Spleen (tissue), 11 donors: Measurements from ENCODE around the gene DMD. TPM values are rescaled to one million over a fixed set of nuclear protein-coding genes. Genes with fewer than 3 reads are reported as not detected.

Source experiments
- DNase-seq: peaks from one replicate; pipeline ENCODE4 v3.0.0-alpha.2; 2020
- H3K27ac ChIP-seq, 8 donors: fragments of 200-600 bp; sonication (generic) in 7 of 8; 1 replicate in 4 of 8; 2 replicates in 4 of 8; pipeline versions ENCODE4 v1.5.0 to v1.8.0; 2016 to 2021; ENCODE audit warnings: inconsistent platforms in 4 of 8, mild to moderate bottlenecking in 4 of 8, moderate library complexity in 1 of 8
- H3K27me3 ChIP-seq, 7 donors: fragments of 200-600 bp; sonication (generic) in 6 of 7; replicated peaks in 1 of 7; 1 replicate in 4 of 7; 2 replicates in 3 of 7; pipeline versions ENCODE4 v1.5.0 to v1.8.0; 2016 to 2021; ENCODE audit warnings: inconsistent platforms in 3 of 7, mild to moderate bottlenecking in 1 of 7
- H3K36me3 ChIP-seq, 6 donors: fragments of 200-600 bp; sonication (generic) in 5 of 6; 1 replicate in 4 of 6; 2 replicates in 2 of 6; pipeline versions ENCODE4 v1.5.0 to v1.8.0; 2016 to 2021; ENCODE audit warnings: inconsistent platforms in 2 of 6
- H3K4me1 ChIP-seq, 6 donors: fragments of 200-600 bp; sonication (generic) in 5 of 6; 1 replicate in 3 of 6; 2 replicates in 3 of 6; pipeline versions ENCODE4 v1.5.0 to v1.8.0; 2016 to 2021; ENCODE audit warnings: inconsistent platforms in 3 of 6
- H3K4me3 ChIP-seq, 8 donors: fragments of 200-600 bp; sonication (generic) in 7 of 8; 1 replicate in 4 of 8; 2 replicates in 4 of 8; pipeline versions ENCODE4 v1.5.0 to v1.8.0; 2016 to 2021; ENCODE audit warnings: inconsistent platforms in 4 of 8, mild to moderate bottlenecking in 4 of 8, moderate library complexity in 2 of 8
- H3K9me3 ChIP-seq, 8 donors: fragments of 200-600 bp; sonication (generic) in 7 of 8; 1 replicate in 4 of 8; 2 replicates in 4 of 8; pipeline versions ENCODE4 v1.5.0 to v1.8.0; 2016 to 2021; ENCODE audit warnings: inconsistent platforms in 4 of 8
- CTCF ChIP-seq, 11 experiments: fragments of 200-600 bp in 7 of 11; fragments of 450-650 bp in 4 of 11; sonication (generic) in 4 of 11; IDR thresholded peaks in 8 of 11; conservative IDR thresholded peaks in 3 of 11; 1 replicate in 7 of 11; 2 replicates in 4 of 11; pipeline versions ENCODE4 v1.4.0 to v1.8.0; 2016 to 2021; ENCODE audit warnings: antibody characterized with exemption in 11 of 11, inconsistent platforms in 4 of 11, mild to moderate bottlenecking in 1 of 11
- POLR2A ChIP-seq, 3 donors: fragments of 450-650 bp; IDR thresholded peaks; one replicate each; pipeline ENCODE4 v1.5.1; 2017; ENCODE audit warnings: antibody characterized with exemption in 3 of 3, mild to moderate bottlenecking in 1 of 3
- POLR2AphosphoS5 ChIP-seq, 3 donors: sonication (generic); formaldehyde crosslinking; IDR thresholded peaks; one replicate each; pipeline ENCODE4 v1.5.1; 2017; ENCODE audit warnings: antibody characterized with exemption in 3 of 3
- WGBS, 5 donors: extraction: QIAGEN DNeasy Blood & Tissue Kit in 3 of 5; methylation state at CpG; one replicate each; pipeline versions ENCODE4 v1.1.5 to v1.1.7; 2013 to 2018; 5-methylcytosine and 5-hydroxymethylcytosine counted together
- intact Hi-C: fragments of 100-400 bp; cut with DNase I; formaldehyde crosslinking; loops from one replicate; pipeline ENCODE4 v1.15.0; 2023; ENCODE audit warnings: low total_unique reads
- polyA plus RNA-seq, 3 donors: library from polyadenylated mRNA; stranded (reverse); fragments of 200-250 nt; gene quantifications; one replicate each; pipeline ENCODE4 v1.2.1, GENCODE V29; 2013
- total RNA-seq, 7 donors: library from RNA; depleted of rRNA in 3 of 7; stranded (reverse); fragments of >200 nt in 3 of 7; fragmentation: NEBNext Ultra II Directional in 4 of 7; extraction: Animal tissue kit (Norgen Biotek cat#: 25700) in 4 of 7; gene quantifications; one replicate each; pipeline versions ENCODE4 v1.1.0 to v1.2.1, GENCODE V29; 2016 to 2021
- donor health status: healthy with polysubstance abuse.
- donor health status: DM: no; HTN: no; CAD: no; lungs with moderate emphysema.
- donor health status: DM: no; HTN: no; CAD: no.
- donor health status: Bipolar disorder and iron deficiency.
- donor health status: healthy.
- donor health status: DM: no; HTN: no; CAD: no.
- donor health status: DM: yes; HTN: yes; CAD: no.

Gene DMD
- total and polyA plus RNA-seq, 10 donors = 1.3 to 11.3 (median 4.4) TPM

- H3K4me1 ChIP-seq = peaks cover 0 to 7% (median 0%) of the 10 kb centered on the region in 6 donors
These were observed 1943.0 kb downstream of the DMD start for GRCh38 chrX:31268359-31268758.

GRCh38 chrX:31266203-31267076 lies 1944.9 kb downstream of the DMD start:
- H3K4me1 ChIP-seq = peaks cover 0 to 7% (median 0%) of the 10 kb centered on the region in 6 donors
- H3K9me3 ChIP-seq = no peaks in the 10 kb centered on the region
- H3K27ac ChIP-seq = peak overlapping the region in 1 of 8 donors; percentile 30
- H3K36me3 ChIP-seq = no peaks in the 10 kb centered on the region
- peaks cover 0 to 18% (median 7%) of the 10 kb centered on the region in 7 donors for H3K27me3 ChIP-seq
- DNase-seq = peak; percentile 79
- peak overlapping the region; percentile 28 to 70 (median 40) for H3K4me3 ChIP-seq
- WGBS, 5 donors = 1 to 26% (median 9%) methylated on average over 7 to 74 of the region's 74 CpGs
- TF ChIP-seq POLR2AphosphoS5 (IDR thresholded peaks at IDR 0.05) = peak in 1 of 3 donors; percentile 25
- TF ChIP-seq POLR2A (IDR thresholded peaks at IDR 0.05) = no peak
- intact Hi-C loops = no loop called here

More at GRCh38 chrX:31268359-31268758, 1943.0 kb downstream of the DMD start:
- Histone ChIP-seq H3K9me3 (no peaks in the 10 kb centered on the region), H3K27me3 (peaks cover 0 to 18% (median 7%) of the 10 kb centered on the region in 7 donors), H3K27ac (no peak overlapping the region), H3K4me3 (no peak overlapping the region), H3K36me3 (no peaks in the 10 kb centered on the region)
- no peak for DNase-seq
- WGBS, 5 donors = 62 to 77% (median 71%) methylated on average over 4 of the region's 4 CpGs
- no peak for TF ChIP-seq POLR2A (IDR thresholded peaks at IDR 0.05)
- no peak for TF ChIP-seq CTCF (IDR thresholded peaks at IDR 0.05 in 8 of 11, conservative IDR thresholded peaks at IDR 0.05 in 3 of 11)
- no peak for TF ChIP-seq POLR2AphosphoS5 (IDR thresholded peaks at IDR 0.05)
- intact Hi-C loops = no loop called here

GRCh38 chrX:31265383-31265782 lies 1946.0 kb downstream of the DMD start:
- Histone ChIP-seq H3K36me3 (no peaks in the 10 kb centered on the region), H3K27me3 (peaks cover 0 to 18% (median 7%) of the 10 kb centered on the region in 7 donors), H3K4me1 (peaks cover 0 to 7% (median 0%) of the 10 kb centered on the region in 6 donors), H3K9me3 (no peaks in the 10 kb centered on the region), H3K27ac (no peak overlapping the region), H3K4me3 (no peak overlapping the region)
- intact Hi-C loops = no loop called here
- DNase-seq = no peak
- TF ChIP-seq CTCF (IDR thresholded peaks at IDR 0.05 in 8 of 11, conservative IDR thresholded peaks at IDR 0.05 in 3 of 11) (no peak), POLR2AphosphoS5 (IDR thresholded peaks at IDR 0.05) (no peak), POLR2A (IDR thresholded peaks at IDR 0.05) (no peak)
- 60 to 77% (median 74%) methylated on average over 7 of the region's 7 CpGs for WGBS, 5 donors

GRCh38 chrX:31260351-31260750 lies 1951.0 kb downstream of the DMD start:
- intact Hi-C loops = no loop called here
- WGBS, 5 donors = 76 to 96% (median 81%) methylated on average over 5 of the region's 5 CpGs

More at GRCh38 chrX:31260351-31260750, 1951.0 kb downstream of the DMD start:
- no peak for TF ChIP-seq CTCF (IDR thresholded peaks at IDR 0.05 in 8 of 11, conservative IDR thresholded peaks at IDR 0.05 in 3 of 11)
- TF ChIP-seq POLR2AphosphoS5 (IDR thresholded peaks at IDR 0.05) = no peak
- TF ChIP-seq POLR2A (IDR thresholded peaks at IDR 0.05) = no peak
- Histone ChIP-seq H3K27me3 (no peaks in the 10 kb centered on the region), H3K27ac (no peak overlapping the region), H3K9me3 (no peaks in the 10 kb centered on the region), H3K4me3 (no peak overlapping the region), H3K4me1 (no peaks in the 10 kb centered on the region), H3K36me3 (no peaks in the 10 kb centered on the region)
- DNase-seq = no peak
